ENCODE measurements around the gene SSR1.
"Not testable (repeated sequence)": the region's sequence is repeated elsewhere in the genome, so short reads cannot be mapped to it uniquely, and the experiment has no call there.

Gene SSR1

GRCh38 chr6:7312616-7313504, at the start of gene SSR1:
TSS of gene SSR1 (minus strand) at chr6:7313199. CDS start at chr6:7313120, 79 bp downstream.
- peak; percentile 99 for DNase-seq (ENCODE audit: low spot score)

GRCh38 chr6:7351916-7352315, 38.9 kb upstream of the SSR1 start:
- not testable (repeated sequence) for DNase-seq (ENCODE audit: low spot score)

- DNase-seq (ENCODE audit: low spot score), result not testable (repeated sequence)
Observed at GRCh38 chr6:7350591-7350990, 37.6 kb upstream of the SSR1 start.

GRCh38 chr6:7347551-7347997, 34.6 kb upstream of the SSR1 start:
- not testable (repeated sequence) for DNase-seq (ENCODE audit: low spot score)

- not testable (repeated sequence) for DNase-seq (ENCODE audit: low spot score)
Observed at GRCh38 chr6:7344773-7345450, 31.9 kb upstream of the SSR1 start.

- no peak for DNase-seq (ENCODE audit: low spot score)
Observed at GRCh38 chr6:7343546-7344475, 30.8 kb upstream of the SSR1 start.

GRCh38 chr6:7341989-7342742, 29.2 kb upstream of the SSR1 start:
- no peak for DNase-seq (ENCODE audit: low spot score)

GRCh38 chr6:7341271-7341670, 28.3 kb upstream of the SSR1 start:
- DNase-seq (ENCODE audit: low spot score), result no peak

- DNase-seq (ENCODE audit: low spot score), result not testable (repeated sequence)
Observed at GRCh38 chr6:7339007-7339732, 26.2 kb upstream of the SSR1 start.

GRCh38 chr6:7338031-7338430, 25.0 kb upstream of the SSR1 start:
- no peak for DNase-seq (ENCODE audit: low spot score)

- DNase-seq (ENCODE audit: low spot score), result no peak
Observed at GRCh38 chr6:7335519-7335918, 22.5 kb upstream of the SSR1 start.

GRCh38 chr6:7334685-7335084, 21.7 kb upstream of the SSR1 start:
- no peak for DNase-seq (ENCODE audit: low spot score)

GRCh38 chr6:7332090-7332745, 19.2 kb upstream of the SSR1 start:
- no peak for DNase-seq (ENCODE audit: low spot score)

- DNase-seq (ENCODE audit: low spot score), result no peak
Observed at GRCh38 chr6:7331452-7331851, 18.5 kb upstream of the SSR1 start.

- DNase-seq (ENCODE audit: low spot score), result no peak
Observed at GRCh38 chr6:7328243-7328642, 15.2 kb upstream of the SSR1 start.

GRCh38 chr6:7325750-7326149, 12.8 kb upstream of the SSR1 start:
- no peak for DNase-seq (ENCODE audit: low spot score)

GRCh38 chr6:7324520-7324919, 11.5 kb upstream of the SSR1 start:
- DNase-seq (ENCODE audit: low spot score), result no peak

- DNase-seq (ENCODE audit: low spot score), result no peak
Observed at GRCh38 chr6:7323074-7323473, 10.1 kb upstream of the SSR1 start.

- DNase-seq (ENCODE audit: low spot score), result not testable (repeated sequence)
Observed at GRCh38 chr6:7321866-7322265, 8.9 kb upstream of the SSR1 start.

- DNase-seq (ENCODE audit: low spot score), result not testable (repeated sequence)
Observed at GRCh38 chr6:7319406-7319805, 6.4 kb upstream of the SSR1 start.
